CD4-positive, alpha-beta memory T cell (primary cell): ENCODE data around the gene AFMID. TPM values are rescaled to one million over a fixed set of nuclear protein-coding genes. Genes with fewer than 3 reads are reported as not detected.
"Not testable (repeated sequence)": the region's sequence is repeated elsewhere in the genome, so short reads cannot be mapped to it uniquely, and the experiment has no call there.

Experiments used
- CTCF ChIA-PET: fragments of 350-600 bp; sonication (Branson Sonifier 250); formaldehyde crosslinking; loops from one replicate; lab custom pipeline; 2021; ENCODE audit warnings: inconsistent platforms; ENCODE audit not compliant: partially characterized antibody; lab: Charles Lee
- POLR2A ChIA-PET: fragments of 350-600 bp; sonication (Branson Sonifier 250); formaldehyde crosslinking; loops from one replicate; lab custom pipeline; 2021; ENCODE audit not compliant: partially characterized antibody; lab: Charles Lee
- DNase-seq, 5 donors: peaks; one replicate each; pipeline versions ENCODE4 v3.0.0 to v3.0.0-alpha.2; 2020 to 2022; ENCODE audit warnings: mixed read lengths in 1 of 5
- H3K27ac ChIP-seq: one replicate; pipeline ENCODE4 v1.7.0; 2013; ENCODE audit warnings: low read depth, low read length
- H3K27me3 ChIP-seq: 2 replicates; pipeline ENCODE4 v1.7.0; 2013; ENCODE audit warnings: mild to moderate bottlenecking, low read length, moderate library complexity; ENCODE audit not compliant: insufficient read depth
- H3K36me3 ChIP-seq: 2 replicates; pipeline ENCODE4 v1.7.0; 2013; ENCODE audit warnings: mild to moderate bottlenecking, low read length, moderate library complexity; ENCODE audit not compliant: insufficient read depth
- H3K4me1 ChIP-seq: 2 replicates; pipeline ENCODE4 v1.7.0; 2013; ENCODE audit warnings: mild to moderate bottlenecking, low read length, moderate library complexity; ENCODE audit not compliant: insufficient read depth
- H3K4me3 ChIP-seq, 2 donors: one replicate each; pipeline ENCODE4 v1.7.0; 2013; ENCODE audit warnings: low read length in 2 of 2, mild to moderate bottlenecking in 1 of 2
- H3K9me3 ChIP-seq, 2 donors: one replicate each; pipeline ENCODE4 v1.7.0; 2013; ENCODE audit warnings: low read length in 2 of 2, control low read depth in 1 of 2; ENCODE audit not compliant: control insufficient read depth in 1 of 2
- H3K27ac Mint-ChIP-seq, 7 donors: one replicate each; pipeline ENCODE4 v1.8.0; 2020 to 2021; ENCODE audit warnings: mixed read lengths in 7 of 7, mild to moderate bottlenecking in 6 of 7, inconsistent platforms in 3 of 7, moderate library complexity in 3 of 7
- H3K27me3 Mint-ChIP-seq, 2 donors: one replicate each; pipeline ENCODE4 v1.8.0; 2020 to 2021; ENCODE audit warnings: mixed read lengths in 2 of 2
- H3K36me3 Mint-ChIP-seq, 2 donors: one replicate each; pipeline ENCODE4 v1.8.0; 2020 to 2021; ENCODE audit warnings: mixed read lengths in 2 of 2, inconsistent platforms in 1 of 2, mild to moderate bottlenecking in 1 of 2
- H3K4me1 Mint-ChIP-seq, 4 donors: one replicate each; pipeline ENCODE4 v1.8.0; 2020 to 2021; ENCODE audit warnings: mixed read lengths in 4 of 4, mild to moderate bottlenecking in 1 of 4
- H3K4me3 Mint-ChIP-seq, 8 donors: one replicate each; pipeline ENCODE4 v1.8.0; 2020 to 2021; ENCODE audit warnings: mixed read lengths in 8 of 8, mild to moderate bottlenecking in 7 of 8, moderate library complexity in 6 of 8, inconsistent platforms in 3 of 8
- H3K9me3 Mint-ChIP-seq, 8 donors: one replicate each; pipeline ENCODE4 v1.8.0; 2020 to 2021; ENCODE audit warnings: mixed read lengths in 8 of 8, mild to moderate bottlenecking in 5 of 8, inconsistent platforms in 3 of 8, moderate library complexity in 1 of 8
- intact Hi-C: fragments of 100-400 bp; cut with micrococcal nuclease; formaldehyde crosslinking; loops from one replicate; pipeline ENCODE4 v1.15.1; 2023
- polyA plus RNA-seq, 2 donors: library from polyadenylated mRNA; unstranded; fragments of 300-500 nt; fragmentation: Illumina TruSeq; gene quantifications; one replicate each; pipeline ENCODE4 v1.2.3, GENCODE V29; 2021
- total RNA-seq, 2 experiments: library from RNA; stranded (reverse); gene quantifications; one replicate each; pipeline ENCODE4 v1.2.3, GENCODE V29; 2021

AFMID gene
- 1 to 10 TPM; 3.6 to 3.8 TPM for total RNA-seq
- polyA plus RNA-seq, result 1 to 10 TPM in 1 of 2 donors, not detected in 1; 2.2 TPM

- peaks cover 0 to 2% (median 0%) of the 10 kb centered on the region in 8 donors for H3K9me3 Mint-ChIP-seq
- Histone ChIP-seq H3K36me3 (no peaks in the 10 kb centered on the region), H3K27ac (no peak within 1 kb of the TSS), H3K27me3 (no peaks in the 10 kb centered on the region), H3K9me3 (no peaks in the 10 kb centered on the region), H3K4me3 (peak within 1 kb of the TSS; percentile 55 to 75), H3K4me1 (peaks cover 14% of the 10 kb centered on the region)
- H3K4me3 Mint-ChIP-seq, result peak within 1 kb of the TSS; percentile 81 to 90 (median 87)
- H3K27ac Mint-ChIP-seq, result peak within 1 kb of the TSS in 6 of 7 donors; percentile 20 to 82 (median 65)
- intact Hi-C loops, result no loop called here
- POLR2A ChIA-PET, result interaction anchor here (0.7 to 1.5 kb wide), 8 partner anchors 10 to 102 kb away, joined by 3 to 6 read pairs (median 3); no protein-coding TSS in a partner anchor
- CTCF ChIA-PET, result interaction anchor here (1.0 to 3.7 kb wide), 5 partner anchors 11 to 168 kb away, joined by 3 to 17 read pairs (median 3); no protein-coding TSS in a partner anchor
- H3K36me3 Mint-ChIP-seq, result no peaks in the 10 kb centered on the region
- DNase-seq, result peak; percentile 64 to 78 (median 71)
- H3K27me3 Mint-ChIP-seq, result no peaks in the 10 kb centered on the region
- peaks cover 4 to 16% (median 9%) of the 10 kb centered on the region in 4 donors for H3K4me1 Mint-ChIP-seq
Measured at GRCh38 chr17:78186692-78187595, at the start of gene AFMID, which contains the start of gene TK1. Gene AFMID (plus strand): TSS chr17:78187362. CDS start chr17:78187371, 9 bp downstream. Gene TK1 (minus strand): TSS chr17:78187052. CDS start chr17:78186994, 58 bp downstream.

GRCh38 chr17:78137392-78138203, 49.6 kb upstream of the AFMID start:
- peaks cover 44 to 62% of the 10 kb centered on the region in 2 donors for H3K36me3 Mint-ChIP-seq
- CTCF ChIA-PET, result interaction anchor here (0.8 to 8.0 kb wide), 10 partner anchors 12 to 353 kb away, joined by 3 to 121 read pairs (median 14); no protein-coding TSS in a partner anchor

GRCh38 chr17:78138204-78139060, 48.7 kb upstream of the AFMID start:
- peaks cover 39 to 92% (median 64%) of the 10 kb centered on the region in 4 donors for H3K4me1 Mint-ChIP-seq
- no peak overlapping the region for H3K27ac ChIP-seq
- H3K27me3 ChIP-seq, result no peaks in the 10 kb centered on the region
- no peak overlapping the region for H3K4me3 ChIP-seq
- H3K4me3 Mint-ChIP-seq, result peak overlapping the region in 3 of 8 donors; percentile 22 to 30 (median 29)
- no peaks in the 10 kb centered on the region for H3K9me3 ChIP-seq
- peaks cover 41% of the 10 kb centered on the region for H3K36me3 ChIP-seq
- H3K9me3 Mint-ChIP-seq, result peaks cover 0 to 3% (median 0%) of the 10 kb centered on the region in 8 donors
- H3K4me1 ChIP-seq, result peaks cover 93% of the 10 kb centered on the region
- DNase-seq, result no peak
- ChIA-PET CTCF (interaction anchor here (0.6 to 8.0 kb wide), 10 partner anchors 11 to 1604 kb away, joined by 3 to 121 read pairs (median 14); no protein-coding TSS in a partner anchor), POLR2A (interaction anchor here (1.1 to 26.7 kb wide), 8 partner anchors 8 to 114 kb away, joined by 3 to 1172 read pairs (median 8); partner anchors contain the start of genes BIRC5, C17orf99, SYNGR2 and TMC6)
- H3K27ac Mint-ChIP-seq, result peak overlapping the region in 5 of 7 donors; percentile 32 to 91 (median 87)
- H3K36me3 Mint-ChIP-seq, result peaks cover 37 to 56% of the 10 kb centered on the region in 2 donors
- no peaks in the 10 kb centered on the region for H3K27me3 Mint-ChIP-seq
- intact Hi-C loops, result no loop called here

More at GRCh38 chr17:78137392-78138203, 49.6 kb upstream of the AFMID start:
- POLR2A ChIA-PET, result interaction anchor here (0.7 to 26.7 kb wide), 9 partner anchors 9 to 677 kb away, joined by 3 to 1172 read pairs (median 4); partner anchors contain the start of genes AFMID, C17orf99, SYNGR2 and TK1
- H3K36me3 ChIP-seq, result peaks cover 47% of the 10 kb centered on the region
- Mint-ChIP-seq H3K9me3 (peaks cover 0 to 3% (median 0%) of the 10 kb centered on the region in 8 donors), H3K27ac (peak overlapping the region; percentile 17 to 91 (median 83)), H3K27me3 (no peaks in the 10 kb centered on the region), H3K4me3 (peak overlapping the region in 6 of 8 donors; percentile 0 to 83 (median 56)), H3K4me1 (peaks cover 39 to 92% (median 65%) of the 10 kb centered on the region in 4 donors)
- peak in 3 of 5 donors; percentile 54 to 75 (median 70) for DNase-seq
- H3K4me3 ChIP-seq, result peak overlapping the region in 1 of 2 donors; percentile 24
- intact Hi-C loops, result no loop called here
- H3K9me3 ChIP-seq, result no peaks in the 10 kb centered on the region
- H3K27me3 ChIP-seq, result no peaks in the 10 kb centered on the region
- peaks cover 96% of the 10 kb centered on the region for H3K4me1 ChIP-seq
- no peak overlapping the region for H3K27ac ChIP-seq

- Mint-ChIP-seq H3K36me3 (peaks cover 25 to 44% of the 10 kb centered on the region in 2 donors), H3K4me1 (peaks cover 30 to 87% (median 55%) of the 10 kb centered on the region in 4 donors), H3K4me3 (peak overlapping the region; percentile 30 to 72 (median 58)), H3K27ac (peak overlapping the region; percentile 82 to 94 (median 91))
- not testable (repeated sequence) for DNase-seq, H3K27me3 Mint-ChIP-seq, H3K9me3 ChIP-seq, H3K9me3 Mint-ChIP-seq, H3K27me3 ChIP-seq, H3K4me3 ChIP-seq
- H3K27ac ChIP-seq, result peak overlapping the region; percentile 0
- intact Hi-C loops, result loop anchor here (1.0 kb wide), 3 partner anchors 10 to 74 kb away; partner anchors contain the start of genes BIRC5, SYNGR2 and TMC8
- CTCF ChIA-PET, result interaction anchor here (0.8 to 8.0 kb wide), 7 partner anchors 11 to 55 kb away, joined by 3 to 107 read pairs (median 4); partner anchors contain the start of gene TMC6
- peaks cover 37% of the 10 kb centered on the region for H3K36me3 ChIP-seq
- H3K4me1 ChIP-seq, result peaks cover 91% of the 10 kb centered on the region
- POLR2A ChIA-PET, result interaction anchor here (0.8 to 26.7 kb wide), 8 partner anchors 10 to 74 kb away, joined by 3 to 1172 read pairs (median 6); partner anchors contain the start of genes BIRC5, SYNGR2, TK1 and TMC6
Measured at GRCh38 chr17:78139861-78140168, 47.3 kb upstream of the AFMID start.

- H3K36me3 ChIP-seq, result peaks cover 31% of the 10 kb centered on the region
- CTCF ChIA-PET, result interaction anchor here (0.8 to 8.0 kb wide), 7 partner anchors 12 to 56 kb away, joined by 3 to 107 read pairs (median 4); partner anchors contain the start of gene TMC6
Measured at GRCh38 chr17:78140169-78141051, 46.8 kb upstream of the AFMID start.

More at GRCh38 chr17:78140169-78141051, 46.8 kb upstream of the AFMID start:
- Mint-ChIP-seq H3K9me3 (no peaks in the 10 kb centered on the region), H3K4me1 (peaks cover 29 to 81% (median 53%) of the 10 kb centered on the region in 4 donors), H3K4me3 (peak overlapping the region; percentile 30 to 72 (median 58)), H3K27ac (peak overlapping the region; percentile 82 to 94 (median 91)), H3K36me3 (peaks cover 22 to 40% of the 10 kb centered on the region in 2 donors), H3K27me3 (no peaks in the 10 kb centered on the region)
- Histone ChIP-seq H3K9me3 (no peaks in the 10 kb centered on the region), H3K27me3 (no peaks in the 10 kb centered on the region), H3K27ac (peak overlapping the region; percentile 0), H3K4me3 (peak overlapping the region in 1 of 2 donors; percentile 2), H3K4me1 (peaks cover 86% of the 10 kb centered on the region)
- POLR2A ChIA-PET, result interaction anchor here (0.8 to 26.7 kb wide), 10 partner anchors 9 to 73 kb away, joined by 3 to 1172 read pairs (median 4); partner anchors contain the start of genes BIRC5, SYNGR2, TK1 and TMC6
- peak; percentile 95 to 97 (median 96) for DNase-seq
- intact Hi-C loops, result loop anchor here (1.0 kb wide), 3 partner anchors 10 to 74 kb away; partner anchors contain the start of genes BIRC5, SYNGR2 and TMC8
